H4 (cell line): ENCODE data around the gene CREG2. TPM values are rescaled to one million over a fixed set of nuclear protein-coding genes. Genes with fewer than 3 reads are reported as not detected.
"Not testable (repeated sequence)": the region's sequence is repeated elsewhere in the genome, so short reads cannot be mapped to it uniquely, and the experiment has no call there.

Experiments used
- DNase-seq: peaks from one replicate; pipeline ENCODE4 v3.0.0-alpha.2; 2015; ENCODE audit warnings: low spot score
- total RNA-seq: library from RNA; depleted of rRNA; stranded (reverse); fragments of >200 nt; shearing (Covaris generic); gene quantifications from 2 replicates; pipeline ENCODE4 v1.2.3, GENCODE V29; 2014

Gene CREG2
- total RNA-seq, 1 experiment from 2014 or later, result not detected

DNA sequence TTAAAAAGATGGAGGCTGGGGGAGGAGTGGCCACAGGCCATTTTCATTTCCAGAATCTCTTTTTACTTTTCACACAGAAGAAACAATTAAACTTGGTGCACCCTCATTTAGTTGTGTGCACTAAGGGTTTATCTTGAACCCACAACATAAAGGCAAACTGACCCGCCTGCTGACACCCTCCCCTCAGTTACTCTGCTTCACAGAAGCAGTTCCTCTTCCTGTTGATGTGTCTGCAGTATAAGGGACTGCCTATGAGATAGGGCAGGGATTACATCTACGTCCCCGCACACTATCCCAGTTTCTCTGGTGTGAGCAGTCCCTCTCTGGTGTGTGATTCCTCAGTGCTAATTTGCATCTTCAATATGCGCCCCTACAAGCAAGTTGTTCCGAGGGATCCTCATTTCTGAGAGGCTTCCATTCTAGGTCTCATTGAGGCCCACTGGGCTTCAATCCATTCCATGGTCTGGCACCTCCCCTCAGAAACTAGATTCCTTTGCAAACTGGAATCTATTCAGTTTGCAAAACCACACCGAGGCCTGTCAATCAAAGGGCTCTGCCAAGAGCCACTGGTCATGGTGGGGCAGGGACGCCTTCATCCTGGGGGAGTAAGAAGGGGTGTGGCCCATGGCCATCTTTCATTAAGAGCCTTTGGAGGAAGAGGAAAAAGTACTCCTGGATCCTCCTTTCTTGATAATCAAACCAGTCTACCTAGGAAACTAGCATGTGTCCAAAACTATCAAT lies 12.3 kb downstream of the CREG2 start:
- no peak for DNase-seq

DNA sequence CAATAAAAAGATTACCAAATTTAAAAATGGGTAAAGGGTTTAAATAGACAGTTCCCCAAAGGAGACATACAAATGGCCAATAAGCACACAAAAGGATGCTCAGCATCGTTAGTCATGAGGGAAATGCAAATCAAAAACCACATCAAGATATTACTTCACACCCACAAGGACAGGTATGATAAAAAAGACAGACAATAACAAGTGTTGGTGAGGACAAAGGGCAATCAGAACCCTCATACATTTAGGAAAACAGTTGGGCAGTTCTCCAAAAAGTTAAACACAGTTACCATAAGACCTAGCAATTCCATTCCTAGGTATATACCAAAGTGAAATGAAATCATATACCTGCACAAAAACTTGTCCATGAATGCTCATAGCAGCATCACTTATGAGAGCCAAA lies 14.5 kb downstream of the CREG2 start:
- no peak for DNase-seq

DNA sequence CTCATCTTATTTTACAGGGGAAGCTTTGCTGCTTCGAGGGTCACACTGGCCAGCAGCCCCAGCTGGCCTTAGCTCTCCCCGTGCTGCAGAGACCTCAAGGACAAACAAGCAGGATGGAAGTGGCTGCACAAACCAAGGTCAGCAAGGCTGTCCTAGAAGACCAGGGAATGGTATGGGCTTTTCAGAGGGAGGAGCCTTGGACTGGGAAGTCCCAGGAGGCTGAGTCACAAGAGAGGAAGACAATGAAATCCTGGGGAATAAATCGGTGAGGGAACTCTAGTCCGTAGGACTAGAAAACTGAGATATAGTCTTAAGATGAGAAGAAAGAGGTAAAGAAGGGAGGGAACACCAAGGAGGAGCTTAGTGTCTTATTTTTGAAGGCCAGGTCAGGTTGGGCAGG lies 15.7 kb downstream of the CREG2 start:
- DNase-seq, result no peak

DNA sequence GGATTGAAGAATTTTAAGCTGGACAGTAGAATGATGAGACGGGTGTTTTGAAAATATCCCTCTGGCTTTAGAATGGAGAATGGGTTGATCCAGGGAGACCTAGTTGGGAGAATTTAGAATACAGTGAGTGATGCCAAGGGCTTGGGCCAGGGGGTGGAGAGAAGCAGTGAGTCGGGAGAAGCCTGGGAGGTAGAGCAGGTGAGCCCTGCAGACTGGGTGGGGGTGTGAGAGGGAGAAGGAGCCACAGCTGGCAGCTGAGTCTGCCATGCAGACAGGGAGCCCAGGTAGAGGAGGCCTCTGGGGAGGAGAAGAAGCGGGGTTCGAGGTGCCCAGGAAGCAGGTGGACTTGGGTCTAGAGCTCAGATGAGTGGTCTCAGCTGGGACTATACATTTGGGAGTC lies 18.2 kb downstream of the CREG2 start:
- DNase-seq, result no peak

DNA sequence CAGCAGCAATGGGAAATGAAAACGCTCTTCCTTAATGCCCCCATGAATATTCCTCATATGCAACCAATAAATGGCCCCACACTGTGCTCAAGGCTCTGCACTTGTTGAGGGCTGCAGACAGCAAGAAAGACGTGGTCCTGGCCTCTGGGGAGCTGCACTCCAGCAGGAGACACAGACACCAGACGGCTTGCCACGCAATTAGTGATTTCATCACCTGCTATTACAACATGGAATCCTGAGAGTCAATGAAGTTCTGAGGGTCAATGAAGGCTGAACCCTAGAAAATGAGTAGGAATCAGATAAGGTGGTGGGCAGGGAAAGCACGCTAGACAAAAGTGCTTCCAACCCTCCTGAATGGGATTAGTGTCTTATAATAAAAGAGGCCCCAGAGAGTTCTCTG lies 18.9 kb downstream of the CREG2 start:
- DNase-seq, result no peak

DNA sequence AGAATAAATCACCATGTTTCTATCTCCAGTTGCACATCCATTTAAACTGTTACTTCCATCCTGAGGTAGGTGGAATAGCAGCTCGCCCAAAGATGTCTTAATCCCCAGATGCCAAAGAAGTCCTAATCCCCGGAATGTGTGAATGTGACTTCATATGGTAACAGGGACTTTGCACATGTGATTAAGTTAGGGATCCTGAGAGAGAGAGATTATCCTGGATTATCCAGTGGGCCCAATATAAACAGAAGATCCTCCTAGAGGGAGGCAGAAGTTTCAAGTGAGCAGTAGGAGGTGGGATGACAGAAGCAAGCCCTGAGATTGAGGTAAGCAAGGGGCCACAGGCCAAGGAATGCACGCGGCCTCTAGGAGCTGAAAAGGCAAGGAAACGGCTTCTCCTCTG lies 19.8 kb downstream of the CREG2 start:
- no peak for DNase-seq

DNA sequence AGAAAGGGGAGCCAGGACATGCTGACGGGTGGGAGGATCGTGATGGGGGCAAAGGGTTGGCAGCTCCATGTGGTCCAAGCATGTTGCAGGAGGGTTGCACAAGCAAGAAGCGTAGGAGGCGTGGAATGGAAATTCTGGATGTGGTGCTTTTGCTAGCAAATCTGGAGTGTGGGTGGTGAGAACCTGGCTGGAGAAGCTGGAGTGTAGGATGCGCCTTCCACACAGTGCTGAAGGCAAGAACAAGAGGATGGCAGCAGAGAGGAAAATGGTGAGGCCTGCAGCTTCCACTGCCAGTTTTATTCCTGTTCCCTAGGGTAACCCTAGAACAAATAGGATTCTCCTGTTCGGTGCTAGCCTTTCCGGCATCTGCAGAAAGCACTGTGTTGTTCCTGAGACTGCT lies 22.4 kb downstream of the CREG2 start:
- no peak for DNase-seq

DNA sequence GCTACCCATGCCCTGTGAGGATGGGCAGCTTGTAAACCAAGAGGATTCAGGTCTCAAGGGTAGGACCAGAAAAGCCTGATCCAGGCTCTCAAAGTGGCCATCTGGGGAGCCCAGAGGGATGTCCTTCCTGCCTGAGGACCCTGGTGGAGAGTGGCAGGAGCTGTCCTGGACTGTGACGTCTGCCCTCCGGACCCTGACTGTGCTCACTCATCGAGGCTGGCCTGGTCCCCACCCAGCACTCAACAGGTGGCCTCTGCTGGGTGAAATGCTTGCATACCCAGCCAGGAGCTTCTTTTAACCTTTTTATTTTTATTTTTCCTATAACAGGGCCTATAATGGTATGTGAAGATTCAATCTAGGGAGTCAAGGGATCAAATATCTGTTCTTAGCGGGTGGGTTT lies 24.5 kb downstream of the CREG2 start:
- no peak for DNase-seq

DNA sequence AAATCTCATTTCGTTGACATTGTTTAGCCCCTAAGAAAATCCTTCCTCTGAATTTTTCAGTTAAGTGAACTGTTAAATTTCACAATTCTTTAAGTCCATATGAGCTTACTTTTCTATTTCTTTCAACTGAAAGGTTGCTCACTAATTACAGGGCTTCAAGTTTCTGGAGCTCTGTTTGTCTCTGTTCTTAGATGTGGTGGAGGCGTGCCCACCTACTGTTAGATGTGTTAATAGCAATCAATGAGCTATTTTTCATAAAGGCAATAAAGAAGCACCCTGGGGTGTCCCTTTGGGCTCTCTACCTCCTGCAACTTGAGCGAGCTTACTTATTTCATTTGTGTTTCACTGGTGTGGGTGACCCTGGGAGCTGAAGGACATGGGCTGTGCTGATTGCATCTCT lies 25.0 kb downstream of the CREG2 start:
- no peak for DNase-seq

DNA sequence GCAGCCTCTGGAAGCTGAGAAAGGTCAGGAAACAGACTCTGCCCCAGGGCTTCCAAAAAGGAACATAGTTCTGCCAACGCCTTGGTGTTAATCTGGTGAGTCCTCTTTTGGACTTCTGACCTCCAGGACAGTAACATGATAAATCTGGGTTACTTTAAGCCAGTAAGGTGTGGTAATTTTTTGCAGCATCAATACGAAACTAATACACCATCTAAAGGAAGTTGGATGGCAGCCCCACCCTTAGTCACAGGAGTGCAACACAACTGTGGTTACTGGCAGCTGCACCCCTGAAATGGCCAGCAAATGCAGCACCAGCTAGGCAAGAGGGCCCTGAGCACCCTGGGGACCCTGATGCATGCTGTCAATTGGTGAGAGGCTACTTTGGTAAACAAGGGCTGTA lies 25.8 kb downstream of the CREG2 start:
- DNase-seq, result no peak

DNA sequence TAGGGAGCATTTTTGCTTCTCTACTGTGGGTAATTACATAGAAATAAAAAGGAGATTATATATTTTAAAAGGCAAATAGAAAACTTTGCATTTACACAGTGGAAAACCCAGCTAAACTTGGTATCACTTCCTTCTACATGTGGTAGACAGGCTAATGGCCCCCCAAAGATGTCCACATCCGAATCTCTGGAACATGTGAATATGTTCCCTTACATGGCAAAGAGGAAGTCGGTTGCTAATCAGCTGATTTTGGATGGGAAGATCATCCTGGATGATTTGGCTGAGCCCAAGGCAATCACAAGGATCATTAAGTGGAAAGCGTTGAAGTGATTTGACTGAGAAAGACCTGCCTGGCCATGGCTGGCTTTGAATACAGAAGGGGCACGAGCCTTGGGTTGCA lies 26.2 kb downstream of the CREG2 start:
- no peak for DNase-seq

DNA sequence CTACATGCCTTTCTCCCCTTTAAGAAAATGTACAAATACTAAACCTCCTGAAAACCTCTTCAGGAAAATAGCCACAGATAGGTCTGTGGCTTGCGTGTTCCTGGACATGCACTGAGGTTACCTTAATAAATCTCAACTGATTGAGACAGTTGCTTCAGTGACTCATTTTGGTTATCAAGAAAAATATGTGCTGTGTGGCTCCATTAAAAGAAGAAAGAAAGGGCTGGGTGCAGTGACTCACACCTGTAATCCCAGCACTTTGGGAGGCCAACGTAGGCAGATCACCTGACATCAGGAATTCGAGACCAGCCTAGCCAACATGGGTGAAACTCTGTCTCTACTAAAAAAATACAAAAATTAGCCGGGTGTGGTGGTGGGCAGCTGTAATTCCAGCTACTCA lies 27.1 kb downstream of the CREG2 start:
- DNase-seq, result no peak

DNA sequence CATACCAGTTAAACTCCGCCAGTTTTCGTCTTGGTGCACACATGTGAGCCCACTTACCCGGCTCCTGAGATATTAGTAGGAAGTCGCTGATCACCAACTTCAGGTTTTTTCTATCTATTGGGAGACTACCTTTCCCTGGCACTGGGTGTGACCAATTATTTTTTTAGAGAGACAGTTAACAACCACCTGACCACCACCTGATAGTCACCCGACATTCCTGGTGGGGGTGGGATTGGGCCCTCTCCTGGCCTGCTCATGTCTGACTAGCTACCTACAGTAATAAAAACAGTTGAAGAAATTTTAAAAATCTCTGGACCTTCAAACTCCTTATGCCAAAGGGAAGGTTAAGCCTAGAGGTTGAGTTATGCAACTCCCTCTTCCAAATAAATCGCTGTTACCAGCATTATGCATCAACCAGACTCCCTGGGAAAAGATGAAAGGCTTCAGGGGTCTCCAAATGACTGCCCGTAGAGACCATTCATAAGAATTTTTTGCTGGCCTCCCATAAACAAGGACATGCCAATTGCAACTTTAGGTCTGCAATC lies 27.8 kb downstream of the CREG2 start:
- no peak for DNase-seq

DNA sequence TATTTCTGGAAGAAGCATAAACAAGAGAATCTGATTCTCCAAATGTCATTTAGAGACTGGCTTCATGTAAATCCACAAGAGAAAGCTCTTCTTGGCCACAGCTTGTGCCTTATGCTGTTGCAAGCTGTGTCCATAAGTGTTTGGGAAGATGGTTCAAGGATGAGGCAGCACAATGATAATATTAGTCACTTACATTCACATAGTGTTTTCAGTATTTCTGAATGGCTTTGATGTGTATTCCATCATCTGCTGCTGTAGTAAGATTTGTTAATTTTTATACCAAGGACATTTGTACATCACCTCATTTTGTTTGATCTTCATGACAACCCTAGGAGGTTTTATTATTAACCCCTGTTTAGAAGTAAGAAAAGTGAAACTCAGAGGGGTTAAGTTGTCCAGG lies 29.9 kb downstream of the CREG2 start:
- no peak for DNase-seq

DNA sequence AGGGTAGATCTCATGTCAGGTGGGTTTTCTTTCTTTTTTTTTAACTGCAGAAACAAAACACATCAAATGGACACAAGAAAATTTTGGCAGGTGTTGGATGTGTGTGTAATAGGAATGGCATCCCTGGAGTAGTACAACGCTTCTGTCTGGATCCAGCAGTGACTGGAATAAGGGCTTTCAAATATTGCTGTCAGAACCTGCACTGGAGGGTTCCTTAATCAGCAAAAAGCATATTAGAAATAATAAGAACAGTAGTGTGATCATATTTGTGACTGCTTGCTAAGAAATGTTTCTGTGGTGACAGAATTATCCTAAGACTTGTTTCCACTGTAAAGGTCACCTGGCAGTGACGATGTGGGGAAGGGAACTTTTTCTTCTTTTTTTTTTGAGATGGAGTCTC lies 30.8 kb downstream of the CREG2 start:
- DNase-seq, result no peak

DNA sequence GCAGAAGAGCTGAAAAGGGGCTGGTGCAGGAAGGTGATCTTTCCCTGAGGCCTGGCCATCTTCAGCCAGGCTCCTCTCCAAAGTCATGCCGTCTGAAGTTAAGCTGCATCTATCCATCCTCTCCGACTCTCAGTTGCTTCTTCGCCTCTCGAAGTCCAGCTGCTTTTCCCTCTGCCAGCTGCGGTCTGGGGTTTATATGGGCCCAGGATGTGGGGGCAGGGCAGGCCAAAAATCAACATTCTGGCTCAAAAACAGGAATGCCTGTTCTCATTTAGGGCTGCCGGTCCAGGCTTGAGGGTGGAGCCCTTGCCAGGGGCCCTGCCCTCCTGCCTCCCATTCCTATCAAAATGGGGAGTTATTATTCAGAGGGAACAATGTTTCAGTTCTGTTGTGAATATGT lies 31.2 kb downstream of the CREG2 start:
- no peak for DNase-seq

DNA sequence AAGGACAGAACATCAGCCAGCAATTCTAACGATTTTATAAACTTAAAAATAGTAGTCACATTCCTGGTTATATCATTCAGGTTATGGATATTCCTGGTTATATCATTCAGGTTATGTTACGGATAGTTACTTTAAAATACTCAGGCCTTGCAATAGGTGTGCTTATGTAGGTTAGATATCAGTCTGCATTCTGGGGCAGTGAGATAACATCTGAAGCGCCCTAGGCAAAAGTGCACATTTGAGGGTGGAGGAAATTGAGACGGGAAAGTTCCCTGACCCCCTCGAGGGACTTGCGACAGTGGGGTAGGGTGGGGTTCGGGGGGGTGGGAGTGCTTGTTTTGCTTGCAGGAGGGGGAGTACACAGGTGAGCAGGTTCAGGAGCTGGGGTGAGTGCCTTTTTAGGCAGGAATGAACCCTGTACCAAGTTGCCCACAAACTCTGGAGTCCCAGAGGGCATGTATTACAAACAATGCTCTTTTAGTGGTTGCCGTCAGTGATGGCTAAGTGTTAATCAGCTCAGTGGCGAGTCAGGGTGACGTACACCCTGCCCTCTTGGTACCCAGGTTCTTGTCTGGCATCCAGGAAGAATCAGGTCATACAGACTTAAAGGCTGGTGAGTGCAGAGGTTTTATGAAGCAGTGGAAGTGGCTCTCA lies 31.8 kb downstream of the CREG2 start:
- DNase-seq, result no peak

DNA sequence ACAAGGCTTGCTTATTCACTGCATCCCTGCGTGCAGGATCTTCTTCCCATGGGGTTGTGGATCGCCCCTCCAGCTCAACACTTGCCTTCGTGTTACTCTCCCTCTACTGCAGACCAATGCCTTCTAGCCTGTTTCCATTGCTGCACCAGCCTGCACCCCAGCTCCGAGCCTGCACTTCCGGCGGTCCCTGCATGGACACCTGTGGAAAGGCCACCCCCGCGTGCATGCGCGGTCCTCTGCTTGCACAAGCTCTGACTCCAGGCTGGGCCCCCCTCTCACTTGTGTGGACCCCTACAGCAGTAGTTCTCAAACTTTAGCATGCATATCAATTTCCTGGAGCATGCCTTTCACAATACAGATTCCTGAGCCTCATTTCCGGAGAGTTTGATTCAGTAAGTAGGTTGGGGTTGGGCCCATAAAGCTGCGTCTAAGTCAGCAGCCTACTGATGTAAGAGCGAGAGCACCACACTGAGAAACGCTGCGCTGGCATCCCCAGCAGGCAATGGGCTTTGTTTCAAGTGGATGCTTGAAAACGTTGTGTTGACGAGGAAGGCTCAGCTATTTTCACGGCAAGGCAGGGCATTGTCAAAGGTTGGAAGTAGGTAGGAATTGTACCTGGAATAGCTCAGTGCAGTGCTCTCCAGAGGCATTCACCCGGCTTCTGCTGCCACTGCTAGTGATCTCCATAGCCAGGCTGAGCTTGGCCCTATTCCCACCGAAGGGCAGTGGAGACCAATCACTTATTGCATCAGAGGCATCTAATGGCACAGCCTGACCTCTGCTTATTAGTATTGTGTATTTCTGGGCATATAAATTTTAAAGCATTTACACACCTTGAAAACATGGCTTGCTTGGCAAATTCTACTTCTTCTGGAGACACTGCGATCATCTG lies 32.6 kb downstream of the CREG2 start:
- no peak for DNase-seq

DNA sequence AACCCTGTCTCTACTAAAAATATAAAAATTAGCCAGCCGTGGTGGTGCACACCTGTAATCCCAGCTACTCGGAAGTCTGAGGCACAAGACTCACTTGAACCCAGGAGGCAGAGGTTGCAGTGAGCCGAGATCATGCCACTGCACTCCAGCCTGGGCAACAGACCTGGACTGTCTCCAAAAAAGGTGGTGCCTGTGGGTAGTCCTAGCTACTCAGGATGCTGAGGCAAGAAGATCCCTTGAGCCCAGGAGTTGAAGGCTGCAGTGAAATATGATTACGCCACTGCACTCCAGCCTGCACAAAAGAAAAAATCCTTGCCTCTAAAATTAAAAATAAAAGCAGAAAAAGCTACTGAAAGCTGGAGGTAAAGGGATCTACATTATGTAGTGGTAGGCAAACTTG lies 34.7 kb downstream of the CREG2 start:
- not testable (repeated sequence) for DNase-seq

DNA sequence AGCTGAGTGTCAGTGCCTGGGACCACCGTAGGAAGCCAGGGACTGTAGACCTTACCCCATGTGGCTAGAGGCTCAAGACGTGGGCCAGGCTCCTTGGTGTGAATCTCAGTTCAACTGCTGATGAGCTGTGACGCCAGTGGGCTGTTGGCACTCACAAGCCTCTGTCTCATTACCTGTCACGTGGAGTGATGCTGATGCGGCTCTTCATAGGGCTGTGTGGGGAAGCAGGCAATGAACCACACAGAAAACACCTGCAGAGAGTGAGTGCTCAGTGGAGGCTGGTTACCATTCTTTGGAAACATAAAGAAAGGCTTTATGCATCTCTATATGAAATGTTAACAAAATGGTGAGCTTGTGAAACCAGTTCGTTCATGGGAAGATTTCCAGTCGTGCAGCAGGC lies 36.1 kb downstream of the CREG2 start:
- DNase-seq, result no peak

DNA sequence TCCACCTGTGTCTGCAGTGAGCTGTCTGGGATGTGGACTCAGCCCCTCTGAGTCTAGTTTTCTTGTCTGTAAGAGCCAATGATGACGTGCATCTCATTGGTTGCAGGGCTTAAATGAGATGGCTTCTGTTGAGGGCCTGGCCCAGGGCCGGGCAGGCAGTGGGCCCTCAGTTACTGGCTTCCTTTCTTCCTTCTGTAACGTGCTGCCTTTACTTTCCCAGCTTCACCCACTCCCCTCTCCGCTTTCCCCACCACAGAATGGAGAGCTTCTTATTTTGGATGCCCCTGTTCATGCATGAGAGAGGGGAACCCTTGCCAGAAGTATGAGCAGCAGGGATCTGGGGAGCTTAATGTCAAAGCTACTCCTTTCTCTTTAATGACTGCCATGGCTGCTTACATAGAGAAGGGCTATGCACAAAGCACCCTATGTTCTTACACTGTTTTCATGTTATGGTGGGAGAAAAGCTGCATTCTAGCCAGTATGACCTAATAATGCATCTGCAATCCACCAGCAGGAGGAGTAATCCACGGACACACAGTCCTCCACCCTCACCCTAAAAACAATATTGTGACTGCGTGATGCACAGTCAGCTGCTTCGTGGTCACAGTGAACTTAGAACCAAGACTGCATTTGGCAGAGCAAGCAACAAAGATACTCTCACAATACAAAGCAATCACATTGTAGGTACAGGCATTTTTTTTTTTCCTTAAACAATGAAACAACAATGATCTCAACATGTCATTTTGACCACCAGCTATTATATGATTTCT lies 37.2 kb downstream of the CREG2 start:
- DNase-seq, result peak; percentile 20

DNA sequence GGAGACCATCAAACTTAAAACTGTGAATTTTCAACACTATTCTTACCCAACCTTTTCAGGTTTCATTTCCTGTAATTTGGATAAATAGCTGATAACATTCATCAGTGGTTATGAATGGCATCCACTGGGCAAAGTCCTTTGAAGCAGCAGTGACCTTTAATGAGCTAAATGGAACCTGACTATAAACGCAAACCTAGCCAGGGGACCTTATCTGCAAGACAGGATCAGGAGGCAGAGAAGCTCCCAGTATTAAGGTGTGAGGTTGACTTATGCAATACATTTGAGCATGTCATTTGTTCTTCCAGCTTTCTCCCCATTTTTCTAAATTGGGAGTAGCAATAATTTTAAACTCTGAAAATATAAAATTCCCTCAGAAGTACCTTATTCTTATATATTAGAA lies 38.4 kb downstream of the CREG2 start:
- no peak for DNase-seq
